Left forelimb (tissue), 1 donor: ENCODE measurements around the gene BCAS3.
A peak's percentile ranks its signal among the peaks of the same experiment; 100 is the strongest.

Experiments
- DNase-seq: peaks from one replicate; pipeline ENCODE4 v3.0.0-alpha.2; 2018; ENCODE audit warnings: low spot score

BCAS3 gene

GRCh38 chr17:61251939-61252865, 574.6 kb downstream of the BCAS3 start:
- peak; percentile 85 for DNase-seq

GRCh38 chr17:61253362-61253761, 575.7 kb downstream of the BCAS3 start:
- DNase-seq, result no peak

- no peak for DNase-seq
These were observed 576.4 kb downstream of the BCAS3 start for GRCh38 chr17:61253937-61254574.

GRCh38 chr17:61254904-61255303, 577.3 kb downstream of the BCAS3 start:
- no peak for DNase-seq

- DNase-seq, result no peak
These were observed 578.0 kb downstream of the BCAS3 start for GRCh38 chr17:61255647-61256046.

GRCh38 chr17:61259360-61259759, 581.7 kb downstream of the BCAS3 start:
- DNase-seq, result no peak

GRCh38 chr17:61260071-61260797, 582.6 kb downstream of the BCAS3 start:
- DNase-seq, result no peak

GRCh38 chr17:61261001-61261637, 583.5 kb downstream of the BCAS3 start:
- no peak for DNase-seq

GRCh38 chr17:61265397-61265796, 587.7 kb downstream of the BCAS3 start:
- no peak for DNase-seq

- no peak for DNase-seq
These were observed 590.2 kb downstream of the BCAS3 start for GRCh38 chr17:61267847-61268246.

- DNase-seq, result no peak
These were observed 597.7 kb downstream of the BCAS3 start for GRCh38 chr17:61275395-61275794.

- DNase-seq, result no peak
These were observed 599.2 kb downstream of the BCAS3 start for GRCh38 chr17:61276806-61277205.

GRCh38 chr17:61279476-61280145, 602.0 kb downstream of the BCAS3 start:
- no peak for DNase-seq

- no peak for DNase-seq
These were observed 602.7 kb downstream of the BCAS3 start for GRCh38 chr17:61280338-61280737.

GRCh38 chr17:61280851-61281250, 603.2 kb downstream of the BCAS3 start:
- DNase-seq, result no peak

- DNase-seq, result no peak
These were observed 604.7 kb downstream of the BCAS3 start for GRCh38 chr17:61282377-61282776.

GRCh38 chr17:61283043-61283442, 605.4 kb downstream of the BCAS3 start:
- DNase-seq, result no peak

- no peak for DNase-seq
These were observed 606.5 kb downstream of the BCAS3 start for GRCh38 chr17:61284174-61284573.

GRCh38 chr17:61284746-61285145, 607.1 kb downstream of the BCAS3 start:
- no peak for DNase-seq

- no peak for DNase-seq
These were observed 608.1 kb downstream of the BCAS3 start for GRCh38 chr17:61285526-61286320.

- DNase-seq, result no peak
These were observed 608.8 kb downstream of the BCAS3 start for GRCh38 chr17:61286449-61286848.
